ENCODE measurements around the gene ATG4A.

The ATG4A gene

GRCh38 chrX:108055546-108055945 lies 36.0 kb upstream of the ATG4A start:
- Histone ChIP-seq H3K36me3 (ENCODE audit: low read depth) (no peaks in the 10 kb centered on the region), H3K9me3 (ENCODE audit: severe bottlenecking) (no peaks in the 10 kb centered on the region), H3K4me3 (ENCODE audit: severe bottlenecking) (no peak overlapping the region), H3K27ac (ENCODE audit: poor library complexity, severe bottlenecking) (no peak overlapping the region), H3K4me1 (ENCODE audit: insufficient read depth, poor library complexity, severe bottlenecking) (no peaks in the 10 kb centered on the region), H3K27me3 (ENCODE audit: insufficient read depth, poor library complexity, severe bottlenecking) (no peaks in the 10 kb centered on the region)
- DNase-seq (ENCODE audit: low spot score) (no peak), ATAC-seq (ENCODE audit: low read depth) (no peak)
- TF ChIP-seq CTCF (IDR thresholded peaks at IDR 0.05; ENCODE audit: poor library complexity, severe bottlenecking): no peak

DNA sequence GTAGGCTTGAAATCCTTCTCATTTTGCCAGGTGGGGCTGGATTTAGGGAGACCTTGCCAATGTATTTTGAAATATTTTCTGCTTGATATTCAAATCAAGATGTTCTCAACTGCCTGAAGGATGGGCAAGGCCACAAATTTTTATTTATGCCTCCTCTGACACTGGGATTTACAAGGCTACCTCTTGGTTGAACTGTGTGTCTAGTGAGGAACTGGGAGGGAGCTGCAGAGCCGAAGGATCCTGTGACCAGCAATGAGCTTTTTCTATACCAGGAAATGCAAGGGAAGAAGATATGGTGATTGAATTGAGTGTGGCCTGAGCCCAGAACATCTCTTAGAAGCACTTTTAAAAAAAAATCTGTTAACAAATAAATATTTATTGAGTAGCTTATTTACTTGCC lies 31.8 kb upstream of the ATG4A start:
- Histone ChIP-seq H3K27ac (ENCODE audit: poor library complexity, severe bottlenecking) (no peak overlapping the region), H3K9me3 (ENCODE audit: severe bottlenecking) (no peaks in the 10 kb centered on the region), H3K4me1 (ENCODE audit: insufficient read depth, poor library complexity, severe bottlenecking) (no peaks in the 10 kb centered on the region), H3K27me3 (ENCODE audit: insufficient read depth, poor library complexity, severe bottlenecking) (no peaks in the 10 kb centered on the region), H3K36me3 (ENCODE audit: low read depth) (no peaks in the 10 kb centered on the region), H3K4me3 (ENCODE audit: severe bottlenecking) (no peak overlapping the region)
- TF ChIP-seq CTCF (IDR thresholded peaks at IDR 0.05; ENCODE audit: poor library complexity, severe bottlenecking): no peak
- no peak for DNase-seq (ENCODE audit: low spot score)
- no peak for ATAC-seq (ENCODE audit: low read depth)

GRCh38 chrX:108064001-108064400 lies 27.6 kb upstream of the ATG4A start:
- H3K27me3 ChIP-seq (ENCODE audit: insufficient read depth, poor library complexity, severe bottlenecking): no peaks in the 10 kb centered on the region
- DNase-seq (ENCODE audit: low spot score): no peak
- TF ChIP-seq CTCF (IDR thresholded peaks at IDR 0.05; ENCODE audit: poor library complexity, severe bottlenecking): no peak

DNA sequence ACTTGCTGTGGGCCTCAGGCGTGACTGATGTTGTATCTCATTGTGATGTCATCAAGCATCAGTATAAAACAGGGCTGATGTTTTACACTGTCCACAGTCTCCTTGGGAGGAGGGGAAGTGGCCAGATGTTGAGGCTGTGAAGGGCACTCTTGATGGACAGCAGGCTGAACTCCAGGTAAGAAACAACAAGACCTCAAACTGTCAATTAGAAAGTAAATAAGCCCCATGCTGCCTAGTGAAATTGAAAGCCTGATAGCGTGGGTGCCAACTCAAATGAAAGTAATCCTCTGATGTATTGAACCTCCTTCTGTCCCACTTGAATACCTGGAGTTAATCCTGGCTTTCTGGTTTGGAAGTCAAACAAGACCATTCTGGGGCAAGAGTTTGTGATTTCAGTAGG lies 27.0 kb upstream of the ATG4A start:
- TF ChIP-seq CTCF (IDR thresholded peaks at IDR 0.05; ENCODE audit: poor library complexity, severe bottlenecking): no peak

More at GRCh38 chrX:108064001-108064400, 27.6 kb upstream of the ATG4A start:
- H3K4me1 ChIP-seq (ENCODE audit: insufficient read depth, poor library complexity, severe bottlenecking): no peaks in the 10 kb centered on the region
- no peak overlapping the region for H3K27ac ChIP-seq (ENCODE audit: poor library complexity, severe bottlenecking)
- no peaks in the 10 kb centered on the region for H3K9me3 ChIP-seq (ENCODE audit: severe bottlenecking)
- ATAC-seq (ENCODE audit: low read depth): no peak
- no peaks in the 10 kb centered on the region for H3K36me3 ChIP-seq (ENCODE audit: low read depth)
- H3K4me3 ChIP-seq (ENCODE audit: severe bottlenecking): no peak overlapping the region

GRCh38 chrX:108068121-108068520 lies 23.5 kb upstream of the ATG4A start:
- Histone ChIP-seq H3K27me3 (ENCODE audit: insufficient read depth, poor library complexity, severe bottlenecking) (no peaks in the 10 kb centered on the region), H3K9me3 (ENCODE audit: severe bottlenecking) (no peaks in the 10 kb centered on the region), H3K4me1 (ENCODE audit: insufficient read depth, poor library complexity, severe bottlenecking) (peaks cover 6% of the 10 kb centered on the region), H3K36me3 (ENCODE audit: low read depth) (no peaks in the 10 kb centered on the region), H3K4me3 (ENCODE audit: severe bottlenecking) (no peak overlapping the region), H3K27ac (ENCODE audit: poor library complexity, severe bottlenecking) (no peak overlapping the region)
- ATAC-seq (ENCODE audit: low read depth) (no peak), DNase-seq (ENCODE audit: low spot score) (no peak)
- TF ChIP-seq CTCF (IDR thresholded peaks at IDR 0.05; ENCODE audit: poor library complexity, severe bottlenecking): no peak

More for the DNA sequence above, 27.0 kb upstream of the ATG4A start:
- Histone ChIP-seq H3K4me3 (ENCODE audit: severe bottlenecking) (no peak overlapping the region), H3K36me3 (ENCODE audit: low read depth) (no peaks in the 10 kb centered on the region), H3K4me1 (ENCODE audit: insufficient read depth, poor library complexity, severe bottlenecking) (no peaks in the 10 kb centered on the region), H3K9me3 (ENCODE audit: severe bottlenecking) (no peaks in the 10 kb centered on the region), H3K27me3 (ENCODE audit: insufficient read depth, poor library complexity, severe bottlenecking) (no peaks in the 10 kb centered on the region), H3K27ac (ENCODE audit: poor library complexity, severe bottlenecking) (no peak overlapping the region)
- DNase-seq (ENCODE audit: low spot score): no peak
- ATAC-seq (ENCODE audit: low read depth): no peak

All from RWPE2 (cell line).